ENCODE data around the gene ZNF138.

The ZNF138 gene

GRCh38 chr7:64875658-64876406 is 81.6 kb downstream of the ZNF138 start:
- Histone ChIP-seq H3K9me3 (ENCODE audit: insufficient read depth, low read depth, low read length) (no peaks in the 10 kb centered on the region), H3K36me3 (ENCODE audit: insufficient read depth, low read length) (no peaks in the 10 kb centered on the region), H3K4me1 (ENCODE audit: insufficient read depth, low read length) (no peaks in the 10 kb centered on the region), H3K27me3 (ENCODE audit: insufficient read depth, low read length) (peaks cover 27% of the 10 kb centered on the region), H3K27ac (ENCODE audit: low read depth, low read length) (no peak overlapping the region), H3K4me3 (ENCODE audit: low read length) (no peak overlapping the region), H3K9ac (ENCODE audit: low read depth, low read length) (no peak overlapping the region)
- 92% methylated on average over 23 of the region's 23 CpGs for WGBS

GRCh38 chr7:64876792-64877713 is 82.8 kb downstream of the ZNF138 start:
- Histone ChIP-seq H3K36me3 (ENCODE audit: insufficient read depth, low read length) (no peaks in the 10 kb centered on the region), H3K4me1 (ENCODE audit: insufficient read depth, low read length) (no peaks in the 10 kb centered on the region), H3K27ac (ENCODE audit: low read depth, low read length) (no peak overlapping the region), H3K9ac (ENCODE audit: low read depth, low read length) (no peak overlapping the region), H3K4me3 (ENCODE audit: low read length) (peak overlapping the region; percentile 56), H3K27me3 (ENCODE audit: insufficient read depth, low read length) (peaks cover 27% of the 10 kb centered on the region), H3K9me3 (ENCODE audit: insufficient read depth, low read depth, low read length) (no peaks in the 10 kb centered on the region)
- WGBS, result 21% methylated on average over 39 of the region's 39 CpGs

- Histone ChIP-seq H3K9ac (ENCODE audit: low read depth, low read length) (no peak overlapping the region), H3K27me3 (ENCODE audit: insufficient read depth, low read length) (peaks cover 32% of the 10 kb centered on the region), H3K9me3 (ENCODE audit: insufficient read depth, low read depth, low read length) (no peaks in the 10 kb centered on the region), H3K36me3 (ENCODE audit: insufficient read depth, low read length) (no peaks in the 10 kb centered on the region), H3K4me3 (ENCODE audit: low read length) (peak overlapping the region; percentile 56), H3K4me1 (ENCODE audit: insufficient read depth, low read length) (no peaks in the 10 kb centered on the region), H3K27ac (ENCODE audit: low read depth, low read length) (no peak overlapping the region)
- WGBS, result 80% methylated on average over 34 of the region's 34 CpGs
Measured at GRCh38 chr7:64877714-64878610, 83.7 kb downstream of the ZNF138 start.

GRCh38 chr7:64878684-64879083 is 84.5 kb downstream of the ZNF138 start:
- peaks cover 34% of the 10 kb centered on the region for H3K27me3 ChIP-seq (ENCODE audit: insufficient read depth, low read length)
- no peaks in the 10 kb centered on the region for H3K4me1 ChIP-seq (ENCODE audit: insufficient read depth, low read length)
- H3K36me3 ChIP-seq (ENCODE audit: insufficient read depth, low read length), result no peaks in the 10 kb centered on the region
- H3K4me3 ChIP-seq (ENCODE audit: low read length), result no peak overlapping the region
- H3K9me3 ChIP-seq (ENCODE audit: insufficient read depth, low read depth, low read length), result no peaks in the 10 kb centered on the region
- WGBS, result 93% methylated on average over 5 of the region's 5 CpGs
- H3K27ac ChIP-seq (ENCODE audit: low read depth, low read length), result no peak overlapping the region
- H3K9ac ChIP-seq (ENCODE audit: low read depth, low read length), result no peak overlapping the region

GRCh38 chr7:64879086-64879730 is 85.0 kb downstream of the ZNF138 start:
- H3K4me3 ChIP-seq (ENCODE audit: low read length), result no peak overlapping the region
- H3K9ac ChIP-seq (ENCODE audit: low read depth, low read length), result no peak overlapping the region
- 84% methylated on average over 9 of the region's 9 CpGs for WGBS
- H3K9me3 ChIP-seq (ENCODE audit: insufficient read depth, low read depth, low read length), result no peaks in the 10 kb centered on the region
- H3K27me3 ChIP-seq (ENCODE audit: insufficient read depth, low read length), result peaks cover 35% of the 10 kb centered on the region
- no peaks in the 10 kb centered on the region for H3K36me3 ChIP-seq (ENCODE audit: insufficient read depth, low read length)
- H3K27ac ChIP-seq (ENCODE audit: low read depth, low read length), result no peak overlapping the region
- no peaks in the 10 kb centered on the region for H3K4me1 ChIP-seq (ENCODE audit: insufficient read depth, low read length)

GRCh38 chr7:64879800-64880199 is 85.6 kb downstream of the ZNF138 start:
- WGBS, result 92% methylated on average over 17 of the region's 17 CpGs
- Histone ChIP-seq H3K27ac (ENCODE audit: low read depth, low read length) (no peak overlapping the region), H3K9me3 (ENCODE audit: insufficient read depth, low read depth, low read length) (no peaks in the 10 kb centered on the region), H3K27me3 (ENCODE audit: insufficient read depth, low read length) (peaks cover 35% of the 10 kb centered on the region), H3K36me3 (ENCODE audit: insufficient read depth, low read length) (no peaks in the 10 kb centered on the region), H3K4me1 (ENCODE audit: insufficient read depth, low read length) (no peaks in the 10 kb centered on the region), H3K9ac (ENCODE audit: low read depth, low read length) (no peak overlapping the region), H3K4me3 (ENCODE audit: low read length) (no peak overlapping the region)

- no peak overlapping the region for H3K4me3 ChIP-seq (ENCODE audit: low read length)
- no peak overlapping the region for H3K27ac ChIP-seq (ENCODE audit: low read depth, low read length)
- 95% methylated on average over 38 of the region's 38 CpGs for WGBS
Measured at GRCh38 chr7:64880322-64881297, 86.4 kb downstream of the ZNF138 start.

GRCh38 chr7:64881461-64882287 is 87.4 kb downstream of the ZNF138 start:
- Histone ChIP-seq H3K27ac (ENCODE audit: low read depth, low read length) (no peak overlapping the region), H3K4me1 (ENCODE audit: insufficient read depth, low read length) (no peaks in the 10 kb centered on the region), H3K4me3 (ENCODE audit: low read length) (no peak overlapping the region), H3K9me3 (ENCODE audit: insufficient read depth, low read depth, low read length) (no peaks in the 10 kb centered on the region), H3K9ac (ENCODE audit: low read depth, low read length) (no peak overlapping the region), H3K27me3 (ENCODE audit: insufficient read depth, low read length) (peaks cover 33% of the 10 kb centered on the region), H3K36me3 (ENCODE audit: insufficient read depth, low read length) (no peaks in the 10 kb centered on the region)
- WGBS, result 94% methylated on average over 26 of the region's 26 CpGs

More at GRCh38 chr7:64880322-64881297, 86.4 kb downstream of the ZNF138 start:
- Histone ChIP-seq H3K4me1 (ENCODE audit: insufficient read depth, low read length) (no peaks in the 10 kb centered on the region), H3K9ac (ENCODE audit: low read depth, low read length) (no peak overlapping the region), H3K9me3 (ENCODE audit: insufficient read depth, low read depth, low read length) (no peaks in the 10 kb centered on the region), H3K27me3 (ENCODE audit: insufficient read depth, low read length) (peaks cover 35% of the 10 kb centered on the region), H3K36me3 (ENCODE audit: insufficient read depth, low read length) (no peaks in the 10 kb centered on the region)

- WGBS, result 77% methylated on average over 55 of the region's 55 CpGs
- Histone ChIP-seq H3K27me3 (ENCODE audit: insufficient read depth, low read length) (peaks cover 28% of the 10 kb centered on the region), H3K27ac (ENCODE audit: low read depth, low read length) (no peak overlapping the region), H3K9me3 (ENCODE audit: insufficient read depth, low read depth, low read length) (no peaks in the 10 kb centered on the region), H3K4me3 (ENCODE audit: low read length) (0 out of 2 replicates have a peak overlapping the region, but pooled peaks have one; percentile 12), H3K4me1 (ENCODE audit: insufficient read depth, low read length) (no peaks in the 10 kb centered on the region), H3K36me3 (ENCODE audit: insufficient read depth, low read length) (no peaks in the 10 kb centered on the region), H3K9ac (ENCODE audit: low read depth, low read length) (no peak overlapping the region)
Measured at GRCh38 chr7:64882341-64883112, 88.3 kb downstream of the ZNF138 start.

All from HUES64 (cell line).